GM12878 (cell line): ENCODE measurements around the gene AQP7. TPM values are rescaled to one million over a fixed set of nuclear protein-coding genes. Genes with fewer than 3 reads are reported as not detected.

Experiments used
- E2F8 ChIP-seq: fragments of 450-650 bp; IDR thresholded peaks from 2 replicates; pipeline ENCODE4 v1.6.1; 2018; ENCODE audit warnings: mild to moderate bottlenecking, low read depth, moderate library complexity; ENCODE audit not compliant: partially characterized antibody
- JUNB ChIP-seq: IDR thresholded peaks from 2 replicates; pipeline ENCODE4 v1.6.1; 2016; ENCODE audit warnings: antibody characterized with exemption, mild to moderate bottlenecking
- TCF3 ChIP-seq: IDR thresholded peaks from 2 replicates; pipeline ENCODE4 v1.6.1; 2012; ENCODE audit warnings: low read depth, mild to moderate bottlenecking, low read length, borderline replicate concordance; ENCODE audit not compliant: insufficient read depth
- ZBTB11 ChIP-seq: fragments of 450-650 bp; formaldehyde crosslinking; IDR thresholded peaks from 2 replicates; pipeline ENCODE4 v1.5.0; 2022; ENCODE audit warnings: mild to moderate bottlenecking, missing genetic modification characterization
- ZNF217 ChIP-seq: fragments of 450-650 bp; IDR thresholded peaks from 2 replicates; pipeline ENCODE4 v1.6.1; 2017; ENCODE audit warnings: antibody characterized with exemption, mild to moderate bottlenecking
- ZNF592 ChIP-seq: fragments of 450-650 bp; IDR thresholded peaks from 2 replicates; pipeline ENCODE4 v1.6.1; 2017; ENCODE audit warnings: mild to moderate bottlenecking, moderate library complexity
- polyA plus RNA-seq, 11 experiments: library from polyadenylated mRNA; depleted of rRNA in 4 of 11; unstranded in 6 of 11; stranded (reverse) in 5 of 11; fragments of >200 nt; fragmentation: Nextera tagmentation in 4 of 11; fragmentation: Illumina TruSeq in 1 of 11; extraction: Ambion mirVana in 4 of 11; extraction: Trizol in 1 of 11; gene quantifications; 1 replicate in 1 of 11; 2 replicates in 10 of 11; pipeline versions ENCODE4 v1.2.1 to v1.2.3, GENCODE V29; 2011 to 2016; ENCODE audit warnings: inconsistent platforms in 2 of 11, missing spikeins in 2 of 11, low read depth in 1 of 11
- total RNA-seq, 4 experiments: library from RNA; depleted of rRNA in 3 of 4; stranded (reverse); fragments of >200 nt in 3 of 4; fragmentation: Illumina TruSeq in 1 of 4; extraction: Trizol in 1 of 4; gene quantifications; 2 replicates each; pipeline versions ENCODE4 v1.2.1 to v1.2.3, GENCODE V29; 2013 to 2021

AQP7 gene
- total and polyA plus RNA-seq, 10 of the 15 experiments (the other 5 are each of a cell fraction or from before 2014, with no cell fraction given) = 0.04 to 0.18 (median 0.04) TPM; not detected in 7

GRCh38 chr9:33437898-33438297, 35.5 kb upstream of the AQP7 start (continued):
- TF ChIP-seq ZNF592 (no peak), ZNF217 (no peak), E2F8 (no peak), JUNB (no peak), TCF3 (no peak), ZBTB11 (CRISPR knock-in tag) (no peak)
